NCI-H510A (cell line): Measurements from ENCODE around the gene KHK.

Source experiments
- DNase-seq: peaks from one replicate; lab custom pipeline; 2025; lab: John Stamatoyannopoulos, UW

Gene KHK

GRCh38 chr2:27081984-27082772, 4.4 kb upstream of the KHK start:
- DNase-seq, result no peak

GRCh38 chr2:27082773-27083409, 3.7 kb upstream of the KHK start:
- DNase-seq, result no peak

- DNase-seq, result no peak
Measured at GRCh38 chr2:27083410-27084296, 2.9 kb upstream of the KHK start.

GRCh38 chr2:27084297-27085061, 2.1 kb upstream of the KHK start:
- DNase-seq, result no peak

GRCh38 chr2:27085062-27085672, 1.4 kb upstream of the KHK start:
- no peak for DNase-seq

- DNase-seq, result peak; percentile 45
Measured at GRCh38 chr2:27085673-27086089, 891 bp upstream of the KHK start.

- peak; percentile 83 for DNase-seq
Measured at GRCh38 chr2:27086090-27086723, 365 bp upstream of the KHK start.

- DNase-seq, result no peak
Measured at GRCh38 chr2:27087823-27088410, 1.3 kb downstream of the KHK start.

- no peak for DNase-seq
Measured at GRCh38 chr2:27088634-27089033, 2.1 kb downstream of the KHK start.

GRCh38 chr2:27089111-27089954, 2.8 kb downstream of the KHK start:
- no peak for DNase-seq

- no peak for DNase-seq
Measured at GRCh38 chr2:27091746-27092695, 5.4 kb downstream of the KHK start.

GRCh38 chr2:27092696-27093429, 6.3 kb downstream of the KHK start:
- no peak for DNase-seq

GRCh38 chr2:27093430-27094352, 7.1 kb downstream of the KHK start:
- no peak for DNase-seq

GRCh38 chr2:27094353-27094984, 7.9 kb downstream of the KHK start:
- DNase-seq, result no peak

GRCh38 chr2:27095427-27095744, 8.8 kb downstream of the KHK start:
- DNase-seq, result no peak
